HFF-Myc (cell line): ENCODE results near the gene CD19.

ENCODE experiments used
- DNase-seq: peaks from one replicate; pipeline ENCODE4 v3.0.0-alpha.2; 2011; ENCODE audit warnings: low read depth; ENCODE audit errors: extremely low read depth
- H3K4me3 ChIP-seq: replicated peaks from 2 replicates; pipeline ENCODE4 v1.5.1; 2011; ENCODE audit warnings: low read depth, mild to moderate bottlenecking, control low read depth, low read length
- TF ChIP-seq, protein P1 (sequence below): IDR thresholded peaks from 2 replicates; pipeline ENCODE4 v1.5.1; 2012; ENCODE audit warnings: mild to moderate bottlenecking, low read depth, low read length, control low read depth; ENCODE audit errors: missing control alignments

The CD19 gene

DNA sequence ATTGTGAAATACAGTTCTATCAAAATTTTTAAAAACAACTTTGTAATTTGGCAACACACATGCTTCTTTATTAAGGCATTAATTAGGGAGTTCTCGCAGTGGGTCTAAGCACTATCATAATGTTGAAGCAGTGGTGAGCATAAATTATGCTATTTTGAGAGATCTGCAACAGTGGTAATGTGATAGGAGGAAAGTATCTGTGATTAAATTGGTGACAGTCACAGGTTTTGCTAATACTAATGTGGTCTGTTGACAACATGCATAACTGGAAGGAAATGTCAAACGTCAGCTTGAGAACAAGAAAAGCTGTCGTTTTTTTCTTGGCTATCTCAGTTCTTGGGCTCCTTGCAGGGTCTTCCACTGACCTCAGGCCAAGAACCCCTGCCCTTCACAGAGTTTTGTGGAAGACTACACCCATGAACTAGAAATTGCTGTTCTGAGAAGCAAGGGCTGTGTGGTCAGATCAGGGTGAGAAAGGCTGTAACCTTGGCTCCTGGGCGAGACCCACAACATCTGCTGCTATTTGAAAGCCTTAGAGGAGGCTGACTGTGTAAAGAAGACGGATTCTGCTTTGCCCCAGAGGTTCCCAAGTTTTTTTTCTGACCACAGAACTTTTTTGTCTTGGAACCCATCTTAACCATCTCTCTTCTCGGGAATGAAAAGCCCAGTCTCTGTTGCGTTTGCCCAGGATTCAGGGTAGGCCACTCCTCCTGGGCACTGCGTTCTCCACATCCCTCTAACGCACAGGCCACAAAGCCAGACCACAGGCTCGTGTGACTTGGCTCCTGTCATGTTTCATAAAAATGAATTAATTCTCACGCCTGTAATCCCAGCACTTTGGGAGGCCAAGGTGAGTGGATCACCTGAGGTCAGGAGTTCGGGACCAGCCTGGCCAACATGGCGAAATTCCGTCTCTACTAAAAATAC is 39.5 kb upstream of the CD19 start:
- TF ChIP-seq, protein P1, sequence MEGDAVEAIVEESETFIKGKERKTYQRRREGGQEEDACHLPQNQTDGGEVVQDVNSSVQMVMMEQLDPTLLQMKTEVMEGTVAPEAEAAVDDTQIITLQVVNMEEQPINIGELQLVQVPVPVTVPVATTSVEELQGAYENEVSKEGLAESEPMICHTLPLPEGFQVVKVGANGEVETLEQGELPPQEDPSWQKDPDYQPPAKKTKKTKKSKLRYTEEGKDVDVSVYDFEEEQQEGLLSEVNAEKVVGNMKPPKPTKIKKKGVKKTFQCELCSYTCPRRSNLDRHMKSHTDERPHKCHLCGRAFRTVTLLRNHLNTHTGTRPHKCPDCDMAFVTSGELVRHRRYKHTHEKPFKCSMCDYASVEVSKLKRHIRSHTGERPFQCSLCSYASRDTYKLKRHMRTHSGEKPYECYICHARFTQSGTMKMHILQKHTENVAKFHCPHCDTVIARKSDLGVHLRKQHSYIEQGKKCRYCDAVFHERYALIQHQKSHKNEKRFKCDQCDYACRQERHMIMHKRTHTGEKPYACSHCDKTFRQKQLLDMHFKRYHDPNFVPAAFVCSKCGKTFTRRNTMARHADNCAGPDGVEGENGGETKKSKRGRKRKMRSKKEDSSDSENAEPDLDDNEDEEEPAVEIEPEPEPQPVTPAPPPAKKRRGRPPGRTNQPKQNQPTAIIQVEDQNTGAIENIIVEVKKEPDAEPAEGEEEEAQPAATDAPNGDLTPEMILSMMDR: no peak
- DNase-seq: no peak
- no peak overlapping the region for H3K4me3 ChIP-seq

DNA sequence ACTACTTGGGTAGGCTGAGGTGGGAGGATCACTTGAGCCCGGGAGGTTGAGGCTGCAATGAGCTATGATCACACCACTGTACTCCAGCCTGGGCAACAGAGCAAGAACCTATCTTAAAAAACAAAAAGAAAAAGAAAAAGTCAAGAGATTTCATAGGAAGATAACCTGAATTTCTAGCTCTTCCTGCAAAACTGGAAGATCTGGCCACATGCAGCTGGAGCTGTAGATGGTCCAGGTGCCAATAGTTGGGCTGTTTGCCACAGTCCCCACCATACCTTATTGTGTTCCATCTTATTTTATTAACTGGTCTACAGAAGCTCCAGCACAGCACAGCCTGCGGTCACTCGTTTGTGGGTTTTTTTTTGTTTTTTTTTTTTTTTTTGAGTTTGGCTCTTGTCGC is 38.5 kb upstream of the CD19 start:
- TF ChIP-seq, protein P1: no peak
- no peak overlapping the region for H3K4me3 ChIP-seq
- DNase-seq: no peak

DNA sequence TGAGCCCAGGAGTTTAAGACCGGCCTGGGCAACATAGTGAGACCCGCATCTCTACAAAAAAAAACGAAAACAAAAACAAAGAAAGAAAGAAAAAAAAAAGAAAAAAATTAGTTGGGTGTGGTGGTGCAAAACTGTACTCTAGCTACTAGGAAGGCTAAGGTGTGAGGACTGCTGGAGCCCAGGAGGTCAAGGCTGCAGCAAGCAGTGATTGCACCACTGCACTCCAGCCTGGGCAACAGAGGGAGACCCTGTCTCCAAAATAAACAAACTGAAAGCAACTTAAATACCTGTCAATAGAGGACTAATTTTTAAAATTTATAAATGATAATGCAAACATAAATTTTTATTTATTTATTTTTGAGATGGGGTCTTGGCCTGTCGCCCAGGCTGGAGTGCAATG is 36.2 kb upstream of the CD19 start:
- TF ChIP-seq, protein P1: no peak

DNA sequence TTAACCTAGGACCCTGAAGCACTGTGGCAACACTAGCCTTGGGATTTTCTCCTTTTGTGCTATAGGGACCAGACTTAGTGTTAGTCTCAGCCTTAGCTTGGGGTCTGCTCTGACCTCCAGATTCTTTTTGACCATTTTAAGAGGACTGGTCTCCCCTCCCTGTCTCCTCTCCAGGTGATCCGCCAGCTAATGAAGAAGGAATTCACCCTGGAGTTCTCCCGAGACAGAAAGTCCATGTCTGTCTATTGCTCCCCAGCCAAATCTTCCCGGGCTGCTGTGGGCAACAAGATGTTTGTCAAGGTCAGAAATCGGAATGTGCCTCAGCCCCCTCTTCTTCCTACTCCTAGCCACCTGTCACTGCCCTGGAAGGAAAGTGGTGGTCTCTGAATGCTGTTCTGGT is 33.9 kb upstream of the CD19 start:
- TF ChIP-seq, protein P1: no peak
- no peak overlapping the region for H3K4me3 ChIP-seq
- no peak for DNase-seq

More for the DNA sequence above, 36.2 kb upstream of the CD19 start:
- no peak for DNase-seq
- H3K4me3 ChIP-seq: no peak overlapping the region

DNA sequence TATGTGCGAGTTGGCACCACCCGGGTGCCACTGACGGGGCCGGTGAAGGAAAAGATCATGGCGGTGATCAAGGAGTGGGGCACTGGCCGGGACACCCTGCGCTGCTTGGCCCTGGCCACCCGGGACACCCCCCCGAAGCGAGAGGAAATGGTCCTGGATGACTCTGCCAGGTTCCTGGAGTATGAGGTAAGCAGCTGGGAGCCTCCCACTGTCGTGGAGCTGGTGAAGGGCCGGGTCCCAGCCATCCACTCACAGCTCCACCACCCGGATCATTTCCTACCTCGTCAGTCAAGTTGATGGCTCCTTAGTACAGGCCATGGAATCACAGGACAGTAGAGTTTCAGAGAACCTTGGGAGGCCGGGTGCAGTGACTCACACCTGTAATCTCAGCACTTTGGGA is 33.5 kb upstream of the CD19 start:
- no peak for DNase-seq
- TF ChIP-seq, protein P1: no peak
- H3K4me3 ChIP-seq: no peak overlapping the region

DNA sequence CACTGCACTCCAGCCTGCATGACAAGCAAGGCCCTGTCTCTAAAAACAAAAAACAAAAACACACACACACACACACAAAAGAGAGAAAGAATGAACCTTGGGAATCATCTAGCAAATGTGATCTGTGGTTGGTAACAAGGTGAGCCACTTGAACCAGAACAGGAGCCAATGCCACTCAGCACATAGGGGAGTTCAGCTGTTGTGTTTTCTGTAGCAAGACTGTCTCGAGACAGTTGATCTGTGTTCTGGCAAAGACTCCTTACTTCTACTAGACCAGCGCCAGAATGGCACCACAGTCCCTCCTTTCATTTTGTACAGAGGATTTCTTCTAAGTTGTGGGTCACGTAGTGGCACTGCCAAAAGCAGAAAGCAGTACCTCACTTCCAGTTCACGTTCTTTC is 32.8 kb upstream of the CD19 start:
- TF ChIP-seq, protein P1: no peak
- no peak for DNase-seq
- H3K4me3 ChIP-seq: no peak overlapping the region
